SH-SY5Y (cell line): ENCODE data around the gene POU6F2.

Source experiments
- GATA2 ChIP-seq: IDR thresholded peaks from 2 replicates; pipeline ENCODE4 v1.6.1; 2011; ENCODE audit warnings: mild to moderate bottlenecking, low read depth, low read length
- GATA3 ChIP-seq: IDR thresholded peaks from 2 replicates; pipeline ENCODE4 v1.6.1; 2011; ENCODE audit warnings: low read depth, mild to moderate bottlenecking, low read length, moderate library complexity

GRCh38 chr7:39249635-39250152 lies 272.0 kb downstream of the POU6F2 start:
- TF ChIP-seq GATA2 (no peak), GATA3 (no peak)
